ENCODE results near the gene PTPRO. TPM values are rescaled to one million over a fixed set of nuclear protein-coding genes. Genes with fewer than 3 reads are reported as not detected.

Gene PTPRO
- polyA plus RNA-seq, 1 donor from 2014 or later: 9.4 TPM

DNA sequence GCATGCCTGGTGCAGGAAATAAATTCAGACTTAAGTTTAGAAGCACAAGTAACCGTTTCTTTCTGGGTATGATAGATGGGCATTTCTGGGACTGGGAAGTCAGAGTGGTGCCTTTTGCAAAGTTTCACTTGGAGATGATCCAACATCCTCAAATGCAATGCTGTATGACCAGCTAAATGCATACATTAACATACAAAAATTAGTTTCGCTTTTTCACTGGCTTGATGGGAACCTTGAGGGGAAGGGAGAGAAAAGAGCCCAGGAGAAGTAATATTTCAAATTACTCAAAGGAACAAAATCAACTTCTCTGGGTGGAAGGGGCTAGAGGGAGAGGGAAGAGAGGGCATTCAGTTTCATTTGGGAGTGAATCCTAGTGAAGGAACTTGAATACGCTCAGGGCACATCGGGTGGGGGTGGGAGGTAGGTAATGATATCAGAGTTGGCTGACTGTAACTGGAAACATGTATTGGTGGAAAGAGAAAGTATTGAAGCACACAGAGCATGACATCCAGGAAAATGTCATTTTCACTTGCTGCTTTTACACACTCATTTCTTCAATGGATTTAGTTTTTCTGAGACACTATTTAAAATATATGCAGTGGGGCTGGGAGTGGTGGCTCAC, 175.5 kb downstream of the PTPRO start:
- Mint-ChIP-seq H3K27me3 (peaks cover 10% of the 10 kb centered on the region), H3K36me3 (no peaks in the 10 kb centered on the region)

DNA sequence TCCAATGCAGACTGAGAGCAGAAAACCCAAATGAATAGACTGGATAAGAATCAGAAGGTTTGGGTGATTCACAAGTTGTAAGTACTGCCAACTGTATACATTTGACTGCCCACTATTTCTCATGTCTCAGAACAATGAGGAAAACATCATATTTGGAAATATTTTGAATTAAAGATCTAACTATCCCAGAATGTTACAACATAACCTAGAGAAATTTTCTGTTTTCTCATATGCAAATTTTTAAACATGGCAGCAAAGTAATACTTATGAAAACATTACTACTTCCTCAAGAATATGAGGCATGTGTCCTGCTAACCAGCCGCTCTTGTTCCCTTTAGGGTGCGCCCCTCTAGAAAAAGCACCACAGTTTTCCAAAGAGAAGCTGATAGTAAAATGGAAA, 179.9 kb downstream of the PTPRO start:
- Mint-ChIP-seq H3K4me3 (no peak overlapping the region), H3K27ac (no peak overlapping the region), H3K36me3 (no peaks in the 10 kb centered on the region), H3K27me3 (peaks cover 6% of the 10 kb centered on the region), H3K4me1 (peaks cover 0 to 2% (median 0%) of the 10 kb centered on the region in 3 donors), H3K9me3 (no peaks in the 10 kb centered on the region)

More for the DNA sequence above, 175.5 kb downstream of the PTPRO start:
- Mint-ChIP-seq H3K4me1 (peaks cover 5 to 8% (median 5%) of the 10 kb centered on the region in 3 donors), H3K4me3 (no peak overlapping the region), H3K9me3 (peaks cover under 1 to 6% (median 3%) of the 10 kb centered on the region in 3 donors), H3K27ac (no peak overlapping the region)

GRCh38 chr12:15505616-15506015, 183.3 kb downstream of the PTPRO start:
- Mint-ChIP-seq H3K27me3 (peaks cover 7% of the 10 kb centered on the region), H3K4me3 (no peak overlapping the region), H3K4me1 (no peaks in the 10 kb centered on the region), H3K9me3 (no peaks in the 10 kb centered on the region), H3K36me3 (no peaks in the 10 kb centered on the region), H3K27ac (no peak overlapping the region)

DNA sequence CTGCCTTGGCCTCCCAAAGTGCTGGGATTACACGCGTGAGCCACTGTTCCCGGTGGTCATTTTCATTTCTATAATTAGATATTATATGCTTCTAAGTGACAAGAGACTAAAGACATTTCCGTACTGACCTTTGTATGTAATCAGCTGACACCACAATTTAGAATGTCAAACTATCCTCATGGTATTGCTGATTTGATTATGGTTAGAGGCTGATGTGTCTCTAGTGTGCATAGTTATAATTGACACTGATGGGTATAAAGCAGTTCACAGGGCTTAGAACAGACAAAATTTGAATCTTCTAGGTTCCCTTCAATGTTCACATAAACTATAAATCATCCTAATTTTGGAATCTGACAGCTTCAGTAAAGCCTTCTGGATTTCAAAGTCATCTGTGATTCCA, 192.7 kb downstream of the PTPRO start:
- Mint-ChIP-seq H3K36me3 (no peaks in the 10 kb centered on the region), H3K27ac (no peak overlapping the region), H3K9me3 (no peaks in the 10 kb centered on the region), H3K4me1 (no peaks in the 10 kb centered on the region), H3K27me3 (peaks cover 7% of the 10 kb centered on the region), H3K4me3 (no peak overlapping the region)

GRCh38 chr12:15520083-15520482, 197.8 kb downstream of the PTPRO start:
- Mint-ChIP-seq H3K36me3 (no peaks in the 10 kb centered on the region), H3K4me3 (no peak overlapping the region), H3K27me3 (peaks cover 9% of the 10 kb centered on the region), H3K27ac (no peak overlapping the region), H3K9me3 (no peaks in the 10 kb centered on the region), H3K4me1 (peaks cover 0 to 5% (median 0%) of the 10 kb centered on the region in 3 donors)

- Mint-ChIP-seq H3K4me3 (no peak overlapping the region), H3K36me3 (no peaks in the 10 kb centered on the region), H3K9me3 (no peaks in the 10 kb centered on the region), H3K4me1 (peaks cover 0 to 5% (median under 1%) of the 10 kb centered on the region in 3 donors), H3K27ac (no peak overlapping the region), H3K27me3 (peaks cover 9% of the 10 kb centered on the region)
Measured at GRCh38 chr12:15520844-15521243, 198.5 kb downstream of the PTPRO start.

- no peak overlapping the region for H3K27ac Mint-ChIP-seq
- H3K4me1 Mint-ChIP-seq: peaks cover 4 to 9% (median 6%) of the 10 kb centered on the region in 3 donors
- no peaks in the 10 kb centered on the region for H3K9me3 Mint-ChIP-seq
- peaks cover 9% of the 10 kb centered on the region for H3K27me3 Mint-ChIP-seq
- H3K36me3 Mint-ChIP-seq: no peaks in the 10 kb centered on the region
- no peak overlapping the region for H3K4me3 Mint-ChIP-seq
Measured at GRCh38 chr12:15522574-15523187, 200.4 kb downstream of the PTPRO start.

- Mint-ChIP-seq H3K27ac (no peak overlapping the region), H3K4me3 (no peak overlapping the region), H3K4me1 (peaks cover 4 to 9% (median 6%) of the 10 kb centered on the region in 3 donors), H3K9me3 (peaks cover 0 to 4% (median 3%) of the 10 kb centered on the region in 3 donors), H3K27me3 (peaks cover 3% of the 10 kb centered on the region), H3K36me3 (no peaks in the 10 kb centered on the region)
Measured at GRCh38 chr12:15525441-15525840, 203.1 kb downstream of the PTPRO start.

DNA sequence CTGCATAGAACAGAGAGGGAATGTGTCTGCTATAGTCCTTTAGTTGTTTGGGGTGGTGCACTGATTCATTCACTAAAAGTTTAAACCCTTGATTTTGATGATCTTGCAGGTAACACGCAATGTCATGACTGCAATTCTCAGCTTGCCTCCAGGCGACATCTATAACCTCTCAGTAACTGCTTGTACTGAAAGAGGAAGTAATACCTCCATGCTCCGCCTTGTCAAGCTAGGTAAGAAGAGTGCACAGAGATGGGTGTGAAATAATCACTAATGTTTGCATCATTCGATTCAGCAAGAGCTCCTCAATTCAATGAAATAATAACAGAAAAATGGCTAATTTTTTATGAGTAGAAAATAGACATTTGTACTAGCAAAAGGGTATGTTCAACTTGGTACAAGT, 203.7 kb downstream of the PTPRO start:
- peak overlapping the region in 1 of 4 donors; percentile 4 for H3K4me3 Mint-ChIP-seq
- H3K27ac Mint-ChIP-seq: no peak overlapping the region
- peaks cover 0 to 4% (median 3%) of the 10 kb centered on the region in 3 donors for H3K9me3 Mint-ChIP-seq
- no peaks in the 10 kb centered on the region for H3K36me3 Mint-ChIP-seq
- H3K4me1 Mint-ChIP-seq: peaks cover 4 to 9% (median 6%) of the 10 kb centered on the region in 3 donors
- H3K27me3 Mint-ChIP-seq: peaks cover 3% of the 10 kb centered on the region

GRCh38 chr12:15527201-15528080, 205.1 kb downstream of the PTPRO start:
- Mint-ChIP-seq H3K36me3 (no peaks in the 10 kb centered on the region), H3K4me3 (peak overlapping the region in 1 of 4 donors; percentile 14), H3K9me3 (peaks cover 0 to 4% (median 3%) of the 10 kb centered on the region in 3 donors), H3K27me3 (peaks cover 3% of the 10 kb centered on the region), H3K4me1 (peaks cover 7 to 10% (median 8%) of the 10 kb centered on the region in 3 donors), H3K27ac (no peak overlapping the region)

DNA sequence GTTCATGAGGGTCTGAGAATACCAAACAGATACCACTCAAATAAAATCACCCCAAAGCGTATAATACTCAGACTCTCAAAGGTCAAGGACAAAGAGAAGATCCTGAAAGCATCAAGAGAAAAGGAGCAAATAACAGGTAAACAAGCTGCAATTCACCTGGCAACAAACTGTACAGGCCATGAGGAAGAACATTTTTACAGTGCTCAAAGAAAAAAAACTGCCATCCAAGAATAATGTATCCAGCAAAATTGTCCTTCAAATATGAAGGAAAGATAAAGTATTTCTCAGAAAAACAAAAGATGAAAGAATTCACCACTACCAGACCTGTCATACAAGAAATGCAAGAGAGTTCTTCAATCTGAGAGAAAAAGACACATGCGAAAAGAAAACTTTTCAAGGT, 206.4 kb downstream of the PTPRO start:
- Mint-ChIP-seq H3K4me1 (peaks cover 8 to 12% (median 10%) of the 10 kb centered on the region in 3 donors), H3K9me3 (peaks cover 0 to 4% (median 3%) of the 10 kb centered on the region in 3 donors), H3K27me3 (peaks cover 1% of the 10 kb centered on the region), H3K36me3 (no peaks in the 10 kb centered on the region), H3K4me3 (peak overlapping the region in 2 of 4 donors; percentile 30 to 49), H3K27ac (peak overlapping the region in 1 of 3 donors; percentile 68)

- peak overlapping the region in 1 of 4 donors; percentile 25 for H3K4me3 Mint-ChIP-seq
- H3K4me1 Mint-ChIP-seq: peaks cover 10 to 18% (median 14%) of the 10 kb centered on the region in 3 donors
- H3K27me3 Mint-ChIP-seq: peaks cover 1% of the 10 kb centered on the region
- H3K9me3 Mint-ChIP-seq: peaks cover 0 to 4% (median 3%) of the 10 kb centered on the region in 3 donors
- no peaks in the 10 kb centered on the region for H3K36me3 Mint-ChIP-seq
- no peak overlapping the region for H3K27ac Mint-ChIP-seq
Measured at GRCh38 chr12:15530361-15530760, 208.1 kb downstream of the PTPRO start.

- H3K36me3 Mint-ChIP-seq: no peaks in the 10 kb centered on the region
- H3K9me3 Mint-ChIP-seq: peaks cover 0 to 4% (median 3%) of the 10 kb centered on the region in 3 donors
- H3K27ac Mint-ChIP-seq: no peak overlapping the region
- peaks cover 5 to 13% (median 10%) of the 10 kb centered on the region in 3 donors for H3K4me1 Mint-ChIP-seq
- H3K4me3 Mint-ChIP-seq: no peak overlapping the region
- H3K27me3 Mint-ChIP-seq: peaks cover 1% of the 10 kb centered on the region
Measured at GRCh38 chr12:15532364-15532977, 210.2 kb downstream of the PTPRO start.

DNA sequence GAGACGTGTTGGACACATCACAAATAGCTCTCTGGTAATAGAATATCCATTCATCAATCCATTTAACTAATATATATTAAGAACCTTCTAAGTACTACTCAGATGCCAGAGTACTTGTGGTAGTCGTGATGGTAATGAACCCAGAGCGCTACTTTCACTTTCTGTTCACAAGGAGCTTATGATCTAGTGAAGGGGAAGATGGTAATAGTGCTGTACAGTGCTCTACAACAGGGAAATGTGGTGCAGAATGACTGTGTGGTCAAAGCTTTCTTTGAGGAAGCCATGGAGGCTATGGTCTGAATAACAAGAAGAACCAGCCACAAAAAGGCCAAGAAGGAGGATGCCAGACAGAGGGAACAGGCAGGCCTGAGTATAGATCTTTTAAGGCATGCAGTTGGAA, 212.0 kb downstream of the PTPRO start:
- Mint-ChIP-seq H3K4me1 (peaks cover 5 to 14% (median 10%) of the 10 kb centered on the region in 3 donors), H3K27ac (peak overlapping the region in 1 of 3 donors; percentile 88), H3K36me3 (no peaks in the 10 kb centered on the region), H3K9me3 (no peaks in the 10 kb centered on the region), H3K27me3 (no peaks in the 10 kb centered on the region), H3K4me3 (peak overlapping the region in 2 of 4 donors; percentile 15 to 50)
